ENCODE results near the gene PCYT1B.

The PCYT1B gene

DNA sequence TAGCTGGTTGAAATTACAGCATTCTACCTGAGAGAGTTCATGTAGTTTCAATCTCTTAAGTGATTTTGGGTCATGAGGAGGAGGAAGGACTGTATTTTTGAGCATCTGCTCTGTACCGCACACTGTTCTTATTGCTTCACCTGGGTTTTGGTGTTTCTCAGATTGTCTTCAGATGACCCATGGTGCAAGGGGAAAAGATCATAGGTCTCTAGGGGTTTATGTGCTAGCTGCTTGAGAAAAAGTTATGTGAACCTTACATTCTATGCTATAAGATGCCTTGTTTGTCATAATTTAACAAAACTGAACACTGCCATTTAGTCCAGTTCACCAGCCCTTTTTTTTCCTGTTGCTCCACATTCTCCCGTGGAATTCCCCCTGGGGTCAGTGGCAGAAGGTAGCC lies 121.7 kb downstream of the PCYT1B start:
- DNase-seq (ENCODE audit: low read depth in 2 of 2): no peak

GRCh38 chrX:24520472-24520871 lies 126.7 kb downstream of the PCYT1B start:
- no peak for DNase-seq (ENCODE audit: low read depth in 2 of 2)

GRCh38 chrX:24515447-24515846 lies 131.7 kb downstream of the PCYT1B start:
- DNase-seq (ENCODE audit: low read depth in 2 of 2): no peak

DNA sequence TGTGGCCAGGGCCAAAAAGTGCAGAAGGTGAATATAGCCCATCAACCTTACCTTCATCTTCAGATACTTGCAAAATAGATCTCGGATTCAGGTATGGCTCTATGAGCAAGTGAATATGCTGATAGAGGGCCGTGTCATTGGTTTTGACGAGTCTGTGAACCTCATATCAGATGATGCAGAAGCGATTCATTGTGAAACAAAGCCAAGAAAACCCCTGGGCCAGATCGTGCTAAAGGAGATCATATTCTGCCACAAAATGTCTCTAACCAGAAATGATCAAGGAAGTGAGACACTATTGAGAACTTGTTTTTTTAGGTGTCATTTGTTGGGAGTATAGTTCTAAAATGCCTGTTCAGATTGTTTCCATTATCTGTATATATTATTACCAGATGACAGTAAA lies 133.7 kb downstream of the PCYT1B start:
- no peak for DNase-seq (ENCODE audit: low read depth in 2 of 2)

DNA sequence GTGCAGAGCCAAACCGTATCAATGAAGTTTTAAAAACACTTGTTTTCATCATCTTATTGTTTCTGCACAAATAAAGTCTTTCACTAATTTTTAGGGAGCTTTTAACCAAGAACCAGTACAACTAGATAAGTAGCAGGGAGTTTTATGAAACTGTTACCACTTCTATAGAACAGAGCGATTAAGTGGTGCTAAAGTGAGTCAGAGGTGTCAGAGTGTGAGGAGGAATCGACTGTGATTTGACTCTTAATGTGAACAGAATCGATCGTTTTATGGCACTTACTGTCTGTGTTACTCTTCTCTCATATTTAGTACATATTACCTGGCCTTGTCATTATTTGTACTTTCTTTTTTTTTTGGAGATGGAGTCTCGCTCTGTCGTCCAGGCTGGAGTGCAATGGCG lies 138.8 kb downstream of the PCYT1B start:
- DNase-seq (ENCODE audit: low read depth in 2 of 2): no peak
